ENCODE results near the gene CKLF.

CKLF gene

DNA sequence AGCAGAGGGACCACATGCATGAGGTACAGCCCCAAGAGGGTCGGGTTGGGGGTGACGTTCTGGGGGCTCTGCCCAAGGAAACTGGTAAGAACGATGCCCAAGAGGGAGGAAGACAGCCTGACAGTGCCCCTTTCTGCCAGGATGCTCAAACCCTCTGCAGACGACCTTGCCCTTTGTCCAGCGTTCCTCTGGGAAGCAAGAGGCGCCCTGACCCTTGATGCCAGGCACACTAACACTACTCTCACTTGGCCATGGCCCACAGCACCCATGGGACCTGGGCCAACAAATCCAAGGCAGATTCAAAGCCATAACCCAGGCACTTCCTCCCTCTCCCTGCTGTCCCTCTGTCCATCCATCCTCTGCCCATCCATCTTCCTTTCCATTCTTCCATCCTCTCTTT, 22.9 kb upstream of the CKLF start:
- H3K27me3 ChIP-seq (ENCODE audit: control insufficient read depth, insufficient read depth, low read length): no peaks in the 10 kb centered on the region
- no peaks in the 10 kb centered on the region for H3K9me3 ChIP-seq (ENCODE audit: control insufficient read depth, insufficient read depth, low read length)
- H3K4me1 ChIP-seq (ENCODE audit: control insufficient read depth, insufficient read depth, low read length): no peaks in the 10 kb centered on the region
- H3K4me3 ChIP-seq (ENCODE audit: low read length): no peak overlapping the region
- no CpG with 5 or more reads among the region's 6 CpGs for WGBS (ENCODE audit: insufficient coverage, insufficient read length)
- DNase-seq (ENCODE audit: low read depth, low spot score): no peak
- no peak overlapping the region for H3K27ac ChIP-seq (ENCODE audit: low read length)
- H3K36me3 ChIP-seq (ENCODE audit: control insufficient read depth, insufficient read depth, low read length): no peaks in the 10 kb centered on the region

DNA sequence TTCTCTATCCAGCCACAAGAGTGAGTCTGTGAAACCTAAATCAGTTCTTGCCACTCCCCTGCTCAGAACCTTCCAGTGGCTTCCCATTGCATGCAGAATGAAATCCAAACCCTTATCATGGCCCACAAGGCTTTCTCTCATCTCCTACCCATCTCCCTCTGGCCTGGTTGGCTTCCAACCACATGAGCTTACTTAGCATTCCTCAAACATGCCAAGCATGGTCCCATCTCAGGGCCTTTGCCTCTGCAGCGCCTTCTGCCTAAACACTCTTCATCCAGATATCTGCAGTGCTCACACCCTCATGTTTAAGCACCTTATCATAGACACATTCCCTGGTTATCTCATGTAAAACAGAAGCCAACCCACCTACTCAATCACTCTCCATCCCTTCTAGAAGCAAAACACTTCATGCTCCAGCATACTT, 18.0 kb upstream of the CKLF start:
- no peaks in the 10 kb centered on the region for H3K4me1 ChIP-seq (ENCODE audit: control insufficient read depth, insufficient read depth, low read length)
- H3K27ac ChIP-seq (ENCODE audit: low read length): no peak overlapping the region
- H3K4me3 ChIP-seq (ENCODE audit: low read length): no peak overlapping the region
- WGBS (ENCODE audit: insufficient coverage, insufficient read length): no CpG with 5 or more reads among the region's 1 CpG
- no peaks in the 10 kb centered on the region for H3K27me3 ChIP-seq (ENCODE audit: control insufficient read depth, insufficient read depth, low read length)
- H3K36me3 ChIP-seq (ENCODE audit: control insufficient read depth, insufficient read depth, low read length): no peaks in the 10 kb centered on the region
- no peaks in the 10 kb centered on the region for H3K9me3 ChIP-seq (ENCODE audit: control insufficient read depth, insufficient read depth, low read length)
- no peak for DNase-seq (ENCODE audit: low read depth, low spot score)

DNA sequence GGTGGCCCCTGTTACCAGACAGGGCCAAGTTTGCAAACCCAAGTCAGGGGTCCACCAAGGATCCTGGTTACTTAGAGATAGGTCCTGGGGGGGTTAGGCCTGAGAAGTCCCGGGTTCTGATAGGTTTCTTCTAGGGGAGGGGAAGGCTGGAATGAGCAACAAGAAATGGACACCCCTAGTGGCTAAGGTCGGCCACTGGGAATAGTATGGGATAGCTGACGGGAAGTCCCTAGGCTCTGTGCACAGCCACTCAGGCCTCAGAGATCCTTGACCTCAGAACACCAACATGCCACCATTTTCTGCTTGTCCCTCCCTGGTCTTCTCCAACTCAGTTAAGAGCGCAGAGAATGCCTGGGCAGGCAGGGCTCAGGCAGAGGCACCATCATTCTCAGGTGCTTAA, 15.9 kb upstream of the CKLF start:
- H3K27ac ChIP-seq (ENCODE audit: low read length): no peak overlapping the region
- no CpG with 5 or more reads among the region's 4 CpGs for WGBS (ENCODE audit: insufficient coverage, insufficient read length)
- no peaks in the 10 kb centered on the region for H3K36me3 ChIP-seq (ENCODE audit: control insufficient read depth, insufficient read depth, low read length)
- H3K4me3 ChIP-seq (ENCODE audit: low read length): no peak overlapping the region
- DNase-seq (ENCODE audit: low read depth, low spot score): no peak
- H3K9me3 ChIP-seq (ENCODE audit: control insufficient read depth, insufficient read depth, low read length): no peaks in the 10 kb centered on the region
- no peaks in the 10 kb centered on the region for H3K27me3 ChIP-seq (ENCODE audit: control insufficient read depth, insufficient read depth, low read length)
- no peaks in the 10 kb centered on the region for H3K4me1 ChIP-seq (ENCODE audit: control insufficient read depth, insufficient read depth, low read length)

DNA sequence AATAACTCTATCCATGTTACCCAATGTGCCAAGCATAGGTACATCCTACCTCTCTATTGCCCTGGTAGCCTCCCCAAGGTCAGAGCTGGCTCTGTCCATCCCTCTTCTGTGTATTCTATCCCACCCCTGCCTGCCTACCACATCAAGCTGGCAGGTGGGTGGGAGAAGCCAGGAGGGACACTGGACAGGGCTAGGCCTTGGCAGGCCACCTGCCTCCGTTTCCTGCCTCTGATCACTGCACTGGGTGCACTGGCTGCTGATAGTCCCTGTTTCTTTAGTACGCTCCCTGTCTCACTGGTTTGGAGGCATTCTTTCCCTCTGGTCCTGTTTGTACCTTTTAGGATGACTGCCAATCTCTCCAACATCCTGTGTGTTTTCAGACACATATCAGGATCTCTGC, 15.1 kb upstream of the CKLF start:
- no peak overlapping the region for H3K27ac ChIP-seq (ENCODE audit: low read length)
- WGBS (ENCODE audit: insufficient coverage, insufficient read length): no CpG with 5 or more reads among the region's 2 CpGs
- no peak for DNase-seq (ENCODE audit: low read depth, low spot score)
- no peak overlapping the region for H3K4me3 ChIP-seq (ENCODE audit: low read length)
- 0 out of 2 replicates have a peak, but pooled peaks cover 2% of the 10 kb centered on the region for H3K4me1 ChIP-seq (ENCODE audit: control insufficient read depth, insufficient read depth, low read length)
- H3K36me3 ChIP-seq (ENCODE audit: control insufficient read depth, insufficient read depth, low read length): no peaks in the 10 kb centered on the region
- H3K27me3 ChIP-seq (ENCODE audit: control insufficient read depth, insufficient read depth, low read length): no peaks in the 10 kb centered on the region
- no peaks in the 10 kb centered on the region for H3K9me3 ChIP-seq (ENCODE audit: control insufficient read depth, insufficient read depth, low read length)

DNA sequence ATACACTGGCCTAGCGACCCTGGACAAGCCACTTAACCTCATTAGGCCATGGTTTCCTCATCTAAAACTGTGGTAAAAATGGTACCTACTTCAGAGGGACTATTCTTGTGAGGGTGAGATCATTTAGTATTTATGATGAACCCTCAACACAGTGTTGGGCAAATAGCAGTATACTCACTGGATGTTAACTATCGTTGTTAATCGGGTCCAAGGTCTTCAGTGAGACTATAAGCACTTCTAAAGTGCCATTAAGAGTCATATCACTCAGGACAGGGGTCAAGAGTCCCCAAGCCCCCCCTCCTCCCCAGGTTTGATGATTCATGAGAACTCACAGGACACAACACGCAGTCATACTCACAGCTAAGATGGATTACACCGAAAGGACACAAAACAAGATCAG, 13.5 kb upstream of the CKLF start:
- no peak for DNase-seq (ENCODE audit: low read depth, low spot score)
- H3K27ac ChIP-seq (ENCODE audit: low read length): no peak overlapping the region
- H3K9me3 ChIP-seq (ENCODE audit: control insufficient read depth, insufficient read depth, low read length): no peaks in the 10 kb centered on the region
- no peaks in the 10 kb centered on the region for H3K27me3 ChIP-seq (ENCODE audit: control insufficient read depth, insufficient read depth, low read length)
- no peak overlapping the region for H3K4me3 ChIP-seq (ENCODE audit: low read length)
- no peaks in the 10 kb centered on the region for H3K36me3 ChIP-seq (ENCODE audit: control insufficient read depth, insufficient read depth, low read length)
- WGBS (ENCODE audit: insufficient coverage, insufficient read length): no CpG with 5 or more reads among the region's 5 CpGs
- H3K4me1 ChIP-seq (ENCODE audit: control insufficient read depth, insufficient read depth, low read length): peaks cover 4% of the 10 kb centered on the region; the same call in 1 of the 2 replicates

DNA sequence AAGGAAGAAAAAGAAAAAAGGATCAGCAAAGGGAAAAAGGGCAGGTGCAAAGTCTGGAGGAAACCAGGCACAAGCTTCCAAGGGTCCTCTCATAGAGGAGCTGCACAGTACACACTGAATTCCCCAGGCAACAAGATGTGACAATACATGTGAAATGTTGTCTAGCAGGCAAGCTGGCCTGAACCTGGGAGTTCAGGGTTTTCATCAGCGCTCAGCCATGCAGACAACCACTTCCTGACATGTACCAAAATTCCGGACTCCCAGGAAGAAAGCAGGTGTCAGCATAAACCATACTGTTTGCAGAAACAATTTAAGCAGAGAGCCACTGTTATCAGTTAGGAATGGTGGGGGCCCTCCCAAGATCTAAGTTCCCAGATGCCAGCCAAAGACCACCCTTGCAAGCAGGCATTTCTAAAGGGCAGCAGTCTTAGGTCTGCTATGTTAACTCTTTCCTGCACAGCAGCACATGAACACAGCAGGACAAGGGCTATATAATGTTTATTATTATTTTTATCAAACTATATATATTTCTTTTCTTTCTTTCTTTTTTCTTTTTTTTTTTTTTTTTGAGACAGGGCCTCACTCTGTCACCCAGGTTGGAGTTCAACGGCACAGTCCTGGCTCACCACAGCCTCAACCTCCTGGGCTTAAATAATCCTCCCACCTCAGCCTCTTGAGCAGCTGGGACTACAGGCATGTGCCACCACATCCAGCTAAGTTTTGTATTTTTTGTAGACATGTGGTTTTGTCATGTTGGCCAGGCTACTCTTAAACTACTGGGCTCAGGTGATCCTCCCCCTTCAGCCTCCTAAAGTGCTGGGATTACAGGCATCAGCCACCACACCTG, 12.5 kb upstream of the CKLF start:
- peaks cover 4% of the 10 kb centered on the region; the same call in 1 of the 2 replicates for H3K4me1 ChIP-seq (ENCODE audit: control insufficient read depth, insufficient read depth, low read length)
- H3K27ac ChIP-seq (ENCODE audit: low read length): no peak overlapping the region
- H3K9me3 ChIP-seq (ENCODE audit: control insufficient read depth, insufficient read depth, low read length): no peaks in the 10 kb centered on the region
- WGBS (ENCODE audit: insufficient coverage, insufficient read length): no CpG with 5 or more reads among the region's 3 CpGs
- H3K27me3 ChIP-seq (ENCODE audit: control insufficient read depth, insufficient read depth, low read length): no peaks in the 10 kb centered on the region
- DNase-seq (ENCODE audit: low read depth, low spot score): no peak
- H3K36me3 ChIP-seq (ENCODE audit: control insufficient read depth, insufficient read depth, low read length): no peaks in the 10 kb centered on the region
- no peak overlapping the region for H3K4me3 ChIP-seq (ENCODE audit: low read length)

DNA sequence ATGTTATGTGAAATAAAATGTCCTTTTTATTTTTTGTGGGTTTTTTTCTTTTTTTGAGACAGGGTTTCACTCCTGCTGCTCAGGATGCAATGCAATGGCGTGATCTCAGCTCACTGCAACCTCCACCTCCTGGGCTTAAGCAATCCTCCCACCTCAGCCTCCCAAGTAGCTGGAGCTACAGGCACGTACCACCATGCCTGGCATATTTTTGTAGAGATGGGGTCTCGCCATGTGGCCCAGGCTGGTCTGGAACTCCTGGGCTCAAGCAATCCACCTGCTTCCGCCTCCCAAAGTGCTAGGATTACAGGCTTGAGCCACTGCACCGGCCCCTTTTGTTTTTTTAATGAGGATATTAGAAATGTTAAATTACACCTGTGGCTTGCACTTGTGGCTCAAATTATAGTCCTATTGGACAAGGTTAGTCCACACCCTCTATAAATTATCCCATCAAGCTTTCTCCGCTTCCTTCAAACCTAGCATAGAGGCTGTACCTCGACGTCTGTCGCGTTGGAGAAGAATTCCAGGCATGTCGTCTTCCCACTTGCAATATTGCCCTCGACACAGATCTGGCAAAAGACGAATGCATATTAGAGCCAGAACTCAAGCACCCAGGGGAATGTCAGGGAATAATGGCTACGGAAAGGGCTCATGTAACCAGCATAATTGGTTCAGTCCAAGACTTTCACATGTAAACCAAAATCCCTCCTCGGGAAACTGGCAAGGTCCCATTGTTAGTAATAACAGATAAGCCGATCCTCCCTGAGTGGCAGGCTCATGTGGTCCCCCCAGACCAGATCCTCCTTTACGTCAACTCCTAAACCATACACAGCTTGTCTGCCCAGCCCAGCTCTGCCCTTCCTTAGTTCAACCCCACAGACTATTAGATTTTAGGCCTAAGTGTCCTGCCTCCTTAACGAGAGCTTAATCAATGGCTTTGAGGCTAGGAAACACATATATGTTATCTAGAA, 10.7 kb upstream of the CKLF start:
- no peak for DNase-seq (ENCODE audit: low read depth, low spot score)
- Histone ChIP-seq H3K4me3 (ENCODE audit: low read length) (no peak overlapping the region), H3K9me3 (ENCODE audit: control insufficient read depth, insufficient read depth, low read length) (no peaks in the 10 kb centered on the region), H3K27ac (ENCODE audit: low read length) (no peak overlapping the region), H3K4me1 (ENCODE audit: control insufficient read depth, insufficient read depth, low read length) (peaks cover 4% of the 10 kb centered on the region; the same call in 1 of the 2 replicates), H3K36me3 (ENCODE audit: control insufficient read depth, insufficient read depth, low read length) (no peaks in the 10 kb centered on the region), H3K27me3 (ENCODE audit: control insufficient read depth, insufficient read depth, low read length) (no peaks in the 10 kb centered on the region)
- no CpG with 5 or more reads among the region's 18 CpGs for WGBS (ENCODE audit: insufficient coverage, insufficient read length)

DNA sequence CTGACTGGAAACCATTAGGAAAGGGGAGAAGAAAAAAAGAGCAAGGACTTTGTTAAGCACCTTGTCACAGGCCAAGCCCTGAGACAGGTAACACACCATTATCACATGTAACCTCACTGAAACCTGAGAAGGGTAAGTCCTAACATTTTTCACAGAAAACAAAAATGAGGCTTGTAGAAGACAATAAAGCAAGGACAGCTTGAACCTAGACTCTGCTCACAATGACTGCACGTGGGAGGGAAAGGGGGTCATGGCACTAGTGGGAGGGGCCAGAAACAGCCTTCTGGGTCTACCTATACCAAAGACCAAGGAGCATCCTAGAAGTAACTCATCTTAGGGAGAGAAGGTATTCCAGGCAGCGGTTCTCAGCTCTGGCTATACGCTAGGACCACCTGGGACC, 10.0 kb upstream of the CKLF start:
- Histone ChIP-seq H3K27me3 (ENCODE audit: control insufficient read depth, insufficient read depth, low read length) (no peaks in the 10 kb centered on the region), H3K36me3 (ENCODE audit: control insufficient read depth, insufficient read depth, low read length) (no peaks in the 10 kb centered on the region), H3K9me3 (ENCODE audit: control insufficient read depth, insufficient read depth, low read length) (no peaks in the 10 kb centered on the region), H3K27ac (ENCODE audit: low read length) (no peak overlapping the region), H3K4me3 (ENCODE audit: low read length) (no peak overlapping the region), H3K4me1 (ENCODE audit: control insufficient read depth, insufficient read depth, low read length) (peaks cover 4% of the 10 kb centered on the region; the same call in 1 of the 2 replicates)
- WGBS (ENCODE audit: insufficient coverage, insufficient read length): no CpG with 5 or more reads among the region's 3 CpGs
- no peak for DNase-seq (ENCODE audit: low read depth, low spot score)

DNA sequence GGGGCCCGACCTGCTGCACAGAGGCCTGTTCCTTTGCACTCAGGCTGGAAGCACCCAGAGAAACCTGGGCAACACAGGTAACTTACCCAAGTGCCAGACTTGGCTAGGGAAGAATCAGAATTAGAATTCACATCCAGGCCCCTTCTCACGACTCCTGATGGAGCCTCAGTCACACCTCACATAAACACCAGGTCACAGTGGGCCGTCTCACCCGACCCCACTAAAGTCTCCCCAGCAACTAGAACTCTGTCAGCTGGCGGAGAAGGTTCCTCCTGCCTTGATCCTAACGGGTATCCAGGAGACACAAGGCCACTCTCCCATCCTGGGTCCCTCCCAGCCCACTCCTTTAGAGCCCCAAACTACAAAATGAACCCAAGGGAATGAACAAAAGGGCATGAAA, 8.8 kb upstream of the CKLF start:
- no peaks in the 10 kb centered on the region for H3K36me3 ChIP-seq (ENCODE audit: control insufficient read depth, insufficient read depth, low read length)
- no CpG with 5 or more reads among the region's 6 CpGs for WGBS (ENCODE audit: insufficient coverage, insufficient read length)
- H3K27me3 ChIP-seq (ENCODE audit: control insufficient read depth, insufficient read depth, low read length): no peaks in the 10 kb centered on the region
- peaks cover 4% of the 10 kb centered on the region; the same call in 1 of the 2 replicates for H3K4me1 ChIP-seq (ENCODE audit: control insufficient read depth, insufficient read depth, low read length)
- no peaks in the 10 kb centered on the region for H3K9me3 ChIP-seq (ENCODE audit: control insufficient read depth, insufficient read depth, low read length)
- H3K4me3 ChIP-seq (ENCODE audit: low read length): no peak overlapping the region
- no peak overlapping the region for H3K27ac ChIP-seq (ENCODE audit: low read length)
- DNase-seq (ENCODE audit: low read depth, low spot score): no peak

DNA sequence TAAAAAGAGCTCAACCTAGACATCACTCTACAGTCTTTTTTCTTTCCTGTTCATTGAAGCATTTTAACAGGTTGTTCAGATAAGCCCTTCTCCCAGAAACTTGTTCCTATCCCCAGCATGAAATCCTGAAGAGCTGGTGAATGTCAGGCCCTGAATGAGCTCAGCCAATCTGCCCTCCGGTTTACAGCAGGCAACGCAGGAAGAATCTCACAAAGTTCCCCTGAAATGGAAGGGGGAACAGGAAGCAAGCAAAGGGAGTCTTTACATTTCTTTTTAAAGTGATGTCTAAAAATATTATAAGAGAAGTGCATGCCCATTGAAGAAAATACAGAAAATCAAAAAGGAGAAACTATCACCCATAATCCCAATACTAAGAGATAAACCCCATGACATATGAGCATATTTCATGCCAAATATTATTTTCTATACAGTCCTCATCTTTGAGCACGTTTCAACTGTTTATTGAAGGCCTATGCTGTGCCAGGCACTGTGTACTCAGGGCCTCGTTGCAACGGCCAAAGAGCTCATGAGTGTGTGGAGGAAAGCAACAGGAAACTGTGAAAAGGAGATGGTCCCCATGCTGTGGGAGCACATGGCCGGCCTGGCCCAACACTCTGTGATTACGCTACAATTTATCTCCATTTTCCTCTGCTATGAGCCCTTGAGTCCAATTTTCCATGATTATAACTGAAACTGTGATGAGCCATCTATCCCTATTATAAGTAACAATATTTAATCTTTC, 8.2 kb upstream of the CKLF start:
- no peak overlapping the region for H3K4me3 ChIP-seq (ENCODE audit: low read length)
- no CpG with 5 or more reads among the region's 7 CpGs for WGBS (ENCODE audit: insufficient coverage, insufficient read length)
- peaks cover 4% of the 10 kb centered on the region; the same call in 1 of the 2 replicates for H3K4me1 ChIP-seq (ENCODE audit: control insufficient read depth, insufficient read depth, low read length)
- no peak for DNase-seq (ENCODE audit: low read depth, low spot score)
- H3K9me3 ChIP-seq (ENCODE audit: control insufficient read depth, insufficient read depth, low read length): no peaks in the 10 kb centered on the region
- no peaks in the 10 kb centered on the region for H3K36me3 ChIP-seq (ENCODE audit: control insufficient read depth, insufficient read depth, low read length)
- H3K27ac ChIP-seq (ENCODE audit: low read length): no peak overlapping the region
- no peaks in the 10 kb centered on the region for H3K27me3 ChIP-seq (ENCODE audit: control insufficient read depth, insufficient read depth, low read length)
